NCI-H510A treated with DMSO at 0.1 percent for 48 hours (cell line): ENCODE data around the gene GALP.
A peak's percentile ranks its signal among the peaks of the same experiment; 100 is the strongest.
"Not testable (repeated sequence)": the region's sequence is repeated elsewhere in the genome, so short reads cannot be mapped to it uniquely, and the experiment has no call there.

Experiments used
- DNase-seq: peaks from one replicate; lab custom pipeline; 2025; lab: John Stamatoyannopoulos, UW

The GALP gene

GRCh38 chr19:56191115-56191514, 15.3 kb downstream of the GALP start:
- no peak for DNase-seq

DNA sequence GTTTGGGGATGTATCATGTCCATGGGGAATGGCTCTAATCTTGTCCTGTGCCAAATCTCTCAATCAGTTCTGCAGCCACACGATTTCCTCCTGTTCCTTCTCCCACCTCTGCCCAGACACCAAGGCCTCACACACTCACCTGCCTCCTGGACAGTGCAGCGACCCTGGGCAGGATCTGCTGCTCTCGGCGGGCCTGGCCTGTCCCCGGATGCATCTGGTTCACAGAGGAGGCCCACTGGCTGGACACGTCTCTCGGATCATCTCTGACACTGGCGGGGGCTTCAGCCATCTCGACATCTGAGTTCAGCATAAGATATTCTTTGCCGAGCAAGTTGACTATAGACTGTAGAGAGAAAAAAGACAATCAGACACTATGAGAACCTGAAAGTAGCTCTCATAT, 15.9 kb downstream of the GALP start:
- DNase-seq, result no peak

DNA sequence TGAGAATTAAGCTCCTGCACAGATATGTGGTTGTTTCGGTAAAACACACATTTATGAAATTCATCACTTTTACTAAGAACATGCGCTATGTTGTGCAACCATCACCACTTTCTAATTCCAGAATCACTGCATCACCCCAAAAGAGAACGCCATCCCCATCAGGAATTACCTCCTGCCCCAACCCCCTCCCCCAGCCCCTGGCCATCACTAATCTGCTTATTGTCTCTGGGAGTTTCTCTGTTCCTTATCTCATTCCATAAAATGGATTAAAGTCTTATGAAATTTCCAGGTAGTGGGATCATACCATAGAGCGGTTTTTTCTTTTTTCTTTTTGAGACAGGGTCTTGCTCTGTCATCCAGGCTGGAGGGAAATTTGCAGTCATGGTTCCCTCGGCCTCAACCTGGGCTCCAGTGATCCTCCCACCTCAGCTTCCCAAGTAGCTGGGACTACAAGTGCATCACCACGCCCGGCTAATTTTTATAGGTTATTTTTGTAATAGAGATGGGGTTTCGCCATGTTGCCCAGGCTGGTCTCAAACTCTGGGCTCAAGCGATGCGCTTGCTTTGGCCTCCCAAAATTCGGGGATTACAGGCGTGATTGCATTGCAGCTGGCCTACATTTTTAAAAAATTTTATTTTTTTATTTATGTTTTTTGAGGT, 18.3 kb downstream of the GALP start:
- DNase-seq, result no peak

GRCh38 chr19:56197646-56198045, 21.8 kb downstream of the GALP start, which contains the start of gene ZSCAN5B:
Gene ZSCAN5B (minus strand): TSS chr19:56197783. CDS start chr19:56193052, 4,731 bp downstream.
- DNase-seq, result not testable (repeated sequence)

- no peak for DNase-seq
These were observed 23.9 kb downstream of the GALP start for GRCh38 chr19:56199687-56200086.

DNA sequence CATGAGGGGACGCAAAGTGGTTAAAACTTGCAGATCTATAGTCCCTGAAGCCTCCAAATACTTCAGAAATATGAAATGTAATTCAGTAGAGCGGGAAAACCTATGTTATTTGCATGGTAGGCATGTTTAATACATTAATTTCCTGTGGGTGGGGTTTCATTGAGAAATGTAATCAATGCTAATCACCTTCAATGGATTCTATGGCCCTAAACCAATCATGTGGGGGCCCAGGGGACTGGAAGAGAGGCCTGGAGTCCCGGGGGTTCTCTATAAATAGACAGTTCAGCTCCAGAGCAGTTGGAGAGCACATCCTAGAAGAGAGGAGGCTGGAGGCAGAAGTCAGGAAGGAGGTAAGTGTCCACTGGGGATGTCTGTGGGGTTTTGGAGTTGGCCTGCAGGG, 26.2 kb downstream of the GALP start, which contains the start of gene ZSCAN5C:
Gene ZSCAN5C, plus strand, starts transcription at position 301 of the 400 bp plus-strand sequence. CDS start 3,641 bp downstream, outside the sequence.
- DNase-seq, result no peak

- DNase-seq, result not testable (repeated sequence)
These were observed 31.8 kb downstream of the GALP start for GRCh38 chr19:56207581-56207980.

DNA sequence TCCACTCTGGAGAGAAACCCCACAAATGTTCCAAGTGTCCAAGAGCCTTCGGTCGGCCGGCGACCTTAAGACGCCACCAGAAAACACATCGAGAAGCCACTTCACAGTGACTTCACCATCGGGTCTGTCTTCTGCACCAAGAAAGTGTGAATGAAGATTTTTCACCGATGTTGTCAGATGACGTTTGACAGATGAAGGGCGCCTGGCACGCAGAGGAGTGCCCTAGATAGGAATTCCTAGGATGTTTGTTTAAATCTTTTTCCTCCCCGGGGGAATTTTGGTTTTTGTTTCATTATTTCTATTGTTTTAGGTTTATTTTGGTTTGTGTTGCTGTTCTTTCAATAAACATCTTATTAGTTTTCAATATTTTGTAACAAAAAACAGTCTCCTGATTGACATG, 33.3 kb downstream of the GALP start:
- DNase-seq, result no peak

DNA sequence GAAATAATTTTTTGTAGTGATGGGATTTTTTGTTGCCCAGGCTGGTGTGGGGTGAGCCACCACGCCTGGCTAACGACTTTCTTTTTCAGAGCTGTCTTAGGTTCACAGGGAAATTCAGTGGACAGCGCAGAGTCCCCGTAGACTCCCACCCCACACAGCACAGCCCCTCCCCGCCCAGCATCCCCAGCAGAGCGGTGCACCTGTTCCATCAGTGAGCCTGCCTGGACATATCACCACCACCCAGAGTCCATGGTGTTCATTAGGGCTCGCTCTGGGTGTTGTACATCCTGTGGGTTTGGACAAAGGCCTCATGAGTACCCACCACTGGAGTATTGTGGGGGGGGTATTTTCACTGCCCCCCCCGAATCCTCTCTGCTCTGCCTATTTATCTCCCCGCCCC, 34.2 kb downstream of the GALP start:
- not testable (repeated sequence) for DNase-seq

DNA sequence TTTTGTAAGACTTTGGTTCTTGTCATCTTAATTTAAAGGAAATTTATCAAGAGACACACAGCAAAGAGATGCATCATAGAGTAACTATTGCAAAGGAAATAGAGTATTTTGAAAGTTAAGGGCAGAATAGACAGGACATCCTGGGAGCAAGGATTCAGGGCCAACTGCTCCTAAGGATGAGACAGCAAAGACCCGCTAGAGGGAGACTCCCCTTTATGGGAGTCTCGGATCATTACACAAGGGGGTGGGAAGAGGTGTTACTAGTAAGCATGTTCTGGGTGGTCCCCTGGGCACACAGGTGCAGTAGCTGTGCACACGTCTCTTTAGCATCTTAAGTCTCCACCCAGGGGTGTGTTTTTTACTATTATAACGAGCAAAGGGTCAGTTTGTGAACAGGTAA, 35.9 kb downstream of the GALP start:
- no peak for DNase-seq

- DNase-seq, result peak; percentile 5
These were observed 41.5 kb downstream of the GALP start for GRCh38 chr19:56217039-56217949.

GRCh38 chr19:56218961-56219360, 43.2 kb downstream of the GALP start:
- DNase-seq, result no peak

DNA sequence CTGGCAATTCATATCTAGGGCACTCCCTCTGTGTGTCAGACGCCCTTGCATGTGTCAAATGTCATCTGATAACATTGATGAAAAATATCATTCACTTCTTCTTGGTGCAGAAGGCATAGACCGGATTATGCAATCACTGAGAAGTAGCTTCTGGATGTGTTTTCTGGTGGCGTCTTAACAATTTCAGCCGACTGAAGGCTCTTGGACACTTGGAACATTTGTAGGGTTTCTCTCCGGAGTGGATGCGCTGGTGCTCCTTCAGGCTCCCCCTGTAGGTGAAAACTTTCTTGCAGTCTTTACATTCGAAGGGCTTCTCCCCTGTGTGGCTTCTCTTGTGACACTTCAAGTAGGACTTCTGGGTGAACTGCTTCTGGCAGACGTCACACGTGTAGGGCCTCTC, 45.6 kb downstream of the GALP start:
- not testable (repeated sequence) for DNase-seq

GRCh38 chr19:56221851-56222250, 46.0 kb downstream of the GALP start:
- DNase-seq, result no peak

- DNase-seq, result no peak
These were observed 47.1 kb downstream of the GALP start for GRCh38 chr19:56222901-56223300.

- DNase-seq, result no peak
These were observed 47.7 kb downstream of the GALP start for GRCh38 chr19:56223481-56223880.
